Muscle layer of duodenum (tissue), 2 donors: Measurements from ENCODE around the gene RSF1.

ENCODE experiments used
- H3K27ac ChIP-seq: one replicate; pipeline ENCODE4 v1.7.0; 2013; ENCODE audit warnings: mild to moderate bottlenecking, low read length
- H3K27me3 ChIP-seq: one replicate; pipeline ENCODE4 v1.7.0; 2013; ENCODE audit warnings: low read depth, mild to moderate bottlenecking, control low read depth, low read length
- H3K36me3 ChIP-seq, 2 donors: one replicate each; pipeline ENCODE4 v1.7.0; 2013; ENCODE audit warnings: low read length in 2 of 2, control low read depth in 1 of 2, mild to moderate bottlenecking in 1 of 2; ENCODE audit not compliant: insufficient read depth in 2 of 2, control insufficient read depth in 1 of 2
- H3K4me1 ChIP-seq, 2 donors: one replicate each; pipeline ENCODE4 v1.7.0; 2013; ENCODE audit warnings: low read length in 2 of 2, mild to moderate bottlenecking in 2 of 2, control low read depth in 1 of 2, moderate library complexity in 1 of 2; ENCODE audit not compliant: insufficient read depth in 2 of 2, control insufficient read depth in 1 of 2
- H3K4me3 ChIP-seq, 2 donors: one replicate each; pipeline ENCODE4 v1.7.0; 2013; ENCODE audit warnings: low read length in 2 of 2, low read depth in 1 of 2, mild to moderate bottlenecking in 1 of 2
- H3K9me3 ChIP-seq, 2 donors: one replicate each; pipeline ENCODE4 v1.7.0; 2013; ENCODE audit warnings: low read length in 2 of 2, control low read depth in 1 of 2, mild to moderate bottlenecking in 1 of 2; ENCODE audit not compliant: control insufficient read depth in 1 of 2
- donor health status: healthy.

The RSF1 gene

GRCh38 chr11:77748266-77748665 is 72.3 kb downstream of the RSF1 start:
- peaks cover 0 to 16% of the 10 kb centered on the region in 2 donors for H3K4me1 ChIP-seq
- H3K27me3 ChIP-seq, result no peaks in the 10 kb centered on the region
- no peaks in the 10 kb centered on the region for H3K9me3 ChIP-seq
- H3K27ac ChIP-seq, result no peak overlapping the region
- H3K4me3 ChIP-seq, result no peak overlapping the region
- H3K36me3 ChIP-seq, result no peaks in the 10 kb centered on the region

GRCh38 chr11:77747381-77747969 is 73.0 kb downstream of the RSF1 start:
- Histone ChIP-seq H3K27ac (no peak overlapping the region), H3K4me1 (peaks cover 0 to 16% of the 10 kb centered on the region in 2 donors), H3K27me3 (no peaks in the 10 kb centered on the region), H3K9me3 (no peaks in the 10 kb centered on the region), H3K36me3 (no peaks in the 10 kb centered on the region), H3K4me3 (no peak overlapping the region)

- peaks cover 11 to 26% of the 10 kb centered on the region in 2 donors for H3K36me3 ChIP-seq
- peaks cover 0 to 3% of the 10 kb centered on the region in 2 donors for H3K9me3 ChIP-seq
- no peaks in the 10 kb centered on the region for H3K27me3 ChIP-seq
- no peak overlapping the region for H3K27ac ChIP-seq
- H3K4me3 ChIP-seq, result no peak overlapping the region
- no peaks in the 10 kb centered on the region for H3K4me1 ChIP-seq
These were observed 84.0 kb downstream of the RSF1 start for GRCh38 chr11:77736473-77736872.

- Histone ChIP-seq H3K4me1 (no peaks in the 10 kb centered on the region), H3K27ac (no peak overlapping the region), H3K27me3 (no peaks in the 10 kb centered on the region), H3K9me3 (peaks cover 0 to 13% of the 10 kb centered on the region in 2 donors), H3K4me3 (no peak overlapping the region), H3K36me3 (peaks cover 5 to 34% of the 10 kb centered on the region in 2 donors)
These were observed 85.6 kb downstream of the RSF1 start for GRCh38 chr11:77734890-77735289.

- no peaks in the 10 kb centered on the region for H3K4me1 ChIP-seq
- H3K36me3 ChIP-seq, result peaks cover 4 to 33% of the 10 kb centered on the region in 2 donors
- no peak overlapping the region for H3K4me3 ChIP-seq
- no peak overlapping the region for H3K27ac ChIP-seq
- peaks cover 0 to 13% of the 10 kb centered on the region in 2 donors for H3K9me3 ChIP-seq
- no peaks in the 10 kb centered on the region for H3K27me3 ChIP-seq
These were observed 88.4 kb downstream of the RSF1 start for GRCh38 chr11:77732143-77732542.

- H3K27ac ChIP-seq, result no peak overlapping the region
- no peaks in the 10 kb centered on the region for H3K4me1 ChIP-seq
- no peak overlapping the region for H3K4me3 ChIP-seq
- H3K36me3 ChIP-seq, result peaks cover 0 to 25% of the 10 kb centered on the region in 2 donors
- H3K9me3 ChIP-seq, result peaks cover 0 to 13% of the 10 kb centered on the region in 2 donors
- H3K27me3 ChIP-seq, result no peaks in the 10 kb centered on the region
These were observed 89.7 kb downstream of the RSF1 start for GRCh38 chr11:77730789-77731188.

GRCh38 chr11:77729063-77729462 is 91.5 kb downstream of the RSF1 start:
- Histone ChIP-seq H3K27ac (no peak overlapping the region), H3K9me3 (peaks cover 0 to 13% of the 10 kb centered on the region in 2 donors), H3K27me3 (no peaks in the 10 kb centered on the region), H3K36me3 (peaks cover 0 to 24% of the 10 kb centered on the region in 2 donors), H3K4me1 (peaks cover 0 to 4% of the 10 kb centered on the region in 2 donors), H3K4me3 (no peak overlapping the region)

- no peak overlapping the region for H3K4me3 ChIP-seq
- H3K4me1 ChIP-seq, result peaks cover 0 to 4% of the 10 kb centered on the region in 2 donors
- H3K27ac ChIP-seq, result no peak overlapping the region
- H3K27me3 ChIP-seq, result no peaks in the 10 kb centered on the region
- peaks cover 0 to 30% of the 10 kb centered on the region in 2 donors for H3K36me3 ChIP-seq
- H3K9me3 ChIP-seq, result peaks cover 0 to 13% of the 10 kb centered on the region in 2 donors
These were observed 92.2 kb downstream of the RSF1 start for GRCh38 chr11:77728203-77728786.

GRCh38 chr11:77726524-77726923 is 94.0 kb downstream of the RSF1 start:
- Histone ChIP-seq H3K36me3 (peaks cover 1 to 26% of the 10 kb centered on the region in 2 donors), H3K4me1 (peaks cover 0 to 4% of the 10 kb centered on the region in 2 donors), H3K9me3 (peaks cover 0 to 11% of the 10 kb centered on the region in 2 donors), H3K27ac (no peak overlapping the region), H3K27me3 (no peaks in the 10 kb centered on the region), H3K4me3 (no peak overlapping the region)

GRCh38 chr11:77725433-77725832 is 95.1 kb downstream of the RSF1 start:
- H3K4me3 ChIP-seq, result no peak overlapping the region
- no peak overlapping the region for H3K27ac ChIP-seq
- H3K36me3 ChIP-seq, result peaks cover 5 to 17% of the 10 kb centered on the region in 2 donors
- H3K4me1 ChIP-seq, result peaks cover 0 to 11% of the 10 kb centered on the region in 2 donors
- no peaks in the 10 kb centered on the region for H3K27me3 ChIP-seq
- H3K9me3 ChIP-seq, result no peaks in the 10 kb centered on the region

- Histone ChIP-seq H3K9me3 (no peaks in the 10 kb centered on the region), H3K4me3 (no peak overlapping the region), H3K36me3 (peaks cover 5 to 17% of the 10 kb centered on the region in 2 donors), H3K4me1 (peaks cover 0 to 11% of the 10 kb centered on the region in 2 donors), H3K27me3 (no peaks in the 10 kb centered on the region), H3K27ac (no peak overlapping the region)
These were observed 95.9 kb downstream of the RSF1 start for GRCh38 chr11:77724636-77725035.
